Transverse colon (tissue), 4 donors: Measurements from ENCODE around the gene WBP2NL.

Source experiments
- CTCF ChIP-seq, 5 experiments: fragments of 200-600 bp in 3 of 5; fragments of 450-650 bp in 2 of 5; sonication (generic) in 3 of 5; IDR thresholded peaks; 1 replicate in 2 of 5; 2 replicates in 3 of 5; pipeline ENCODE4 v1.5.1; 2016 to 2017; ENCODE audit warnings: antibody characterized with exemption in 5 of 5, inconsistent platforms in 3 of 5, mild to moderate bottlenecking in 2 of 5, moderate library complexity in 1 of 5
- EP300 ChIP-seq: sonication (generic); formaldehyde crosslinking; IDR thresholded peaks from one replicate; pipeline ENCODE4 v1.6.1; 2017; ENCODE audit warnings: antibody characterized with exemption, low read depth
- POLR2AphosphoS5 ChIP-seq, 3 donors: sonication (generic); formaldehyde crosslinking; IDR thresholded peaks; one replicate each; pipeline ENCODE4 v1.6.1; 2016; ENCODE audit warnings: antibody characterized with exemption in 3 of 3

DNA sequence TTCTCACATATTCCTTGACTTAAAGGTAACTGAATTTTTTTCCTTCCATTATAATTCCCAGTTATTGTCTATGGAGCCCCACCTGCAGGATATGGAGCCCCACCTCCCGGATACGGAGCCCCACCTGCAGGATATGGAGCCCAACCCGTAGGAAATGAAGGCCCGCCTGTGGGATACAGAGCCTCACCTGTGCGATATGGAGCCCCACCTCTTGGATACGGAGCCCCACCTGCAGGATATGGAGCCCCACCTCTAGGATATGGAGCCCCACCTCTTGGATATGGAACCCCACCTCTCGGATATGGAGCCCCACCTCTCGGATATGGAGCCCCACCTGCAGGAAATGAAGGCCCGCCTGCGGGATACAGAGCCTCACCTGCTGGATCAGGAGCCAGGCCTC lies 28.1 kb downstream of the WBP2NL start:
- TF ChIP-seq POLR2AphosphoS5 (IDR thresholded peaks at IDR 0.05) (no peak), EP300 (no peak), CTCF (IDR thresholded peaks at IDR 0.05) (no peak)
